ENCODE measurements around the gene LYAR. TPM values are rescaled to one million over a fixed set of nuclear protein-coding genes. Genes with fewer than 3 reads are reported as not detected.

Gene LYAR
- total RNA-seq, 2 experiments from 2014 or later, result 37.7 to 37.9 TPM

DNA sequence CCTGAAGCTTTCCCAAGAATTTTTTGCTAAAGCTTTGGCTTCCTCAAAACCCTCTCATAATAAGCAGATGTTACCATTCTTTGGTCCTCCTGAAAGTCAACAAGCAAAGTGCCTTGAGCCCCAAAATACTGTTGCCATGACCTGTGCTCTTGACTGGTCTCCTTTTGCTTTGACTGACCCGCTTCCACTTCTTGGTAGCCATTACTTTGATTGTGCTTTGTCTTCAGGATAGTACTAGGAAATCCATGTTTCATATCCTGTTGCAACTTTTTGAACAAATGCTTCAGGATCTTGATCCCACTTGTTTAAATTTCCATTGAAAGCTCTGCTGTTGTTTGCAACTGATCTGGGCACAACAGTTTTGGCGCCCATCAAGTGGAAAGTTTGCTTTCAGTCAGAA, 56.3 kb downstream of the LYAR start:
- ChIA-PET POLR2A (no interaction called here), CTCF (no interaction called here)
- peaks cover 22% of the 10 kb centered on the region for H3K36me3 Mint-ChIP-seq (ENCODE audit: low read depth)

DNA sequence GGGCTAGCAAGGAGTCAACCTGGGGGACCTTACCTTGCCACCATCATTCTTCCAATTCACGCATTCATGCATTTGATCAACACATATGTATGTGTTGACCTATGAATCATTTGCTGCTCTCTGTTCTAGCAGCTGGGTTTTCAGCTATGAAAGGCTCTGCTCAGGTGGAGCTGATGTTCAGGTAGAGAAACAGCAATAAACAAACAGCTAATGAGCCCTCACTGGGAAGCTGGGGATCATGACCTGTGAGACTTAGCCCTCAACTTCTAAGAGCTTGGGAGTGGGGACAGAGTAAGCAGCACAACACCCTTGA, 61.6 kb downstream of the LYAR start:
- CTCF ChIA-PET, result no interaction called here
- H3K4me3 Mint-ChIP-seq, result no peak overlapping the region
- no peak overlapping the region for H3K27ac Mint-ChIP-seq
- POLR2A ChIA-PET, result interaction anchor here (0.9 kb wide), 1 partner anchor 20 kb away, joined by 3 read pairs; the partner anchor contains the start of gene TMEM128
- ATAC-seq (no peak), DNase-seq (no peak)
- H3K4me1 Mint-ChIP-seq (ENCODE audit: low read depth), result peaks cover 3% of the 10 kb centered on the region
- no peaks in the 10 kb centered on the region for H3K9me3 Mint-ChIP-seq (ENCODE audit: insufficient read depth)
- peaks cover 6% of the 10 kb centered on the region for H3K36me3 Mint-ChIP-seq (ENCODE audit: low read depth)
- peaks cover 44% of the 10 kb centered on the region for H3K27me3 Mint-ChIP-seq (ENCODE audit: low read depth)

More for the DNA sequence above, 56.3 kb downstream of the LYAR start:
- ATAC-seq (no peak), DNase-seq (no peak)
- no peak overlapping the region for H3K4me3 Mint-ChIP-seq
- H3K4me1 Mint-ChIP-seq (ENCODE audit: low read depth), result no peaks in the 10 kb centered on the region
- H3K27me3 Mint-ChIP-seq (ENCODE audit: low read depth), result peaks cover 7% of the 10 kb centered on the region
- H3K27ac Mint-ChIP-seq, result no peak overlapping the region
- no peaks in the 10 kb centered on the region for H3K9me3 Mint-ChIP-seq (ENCODE audit: insufficient read depth)

DNA sequence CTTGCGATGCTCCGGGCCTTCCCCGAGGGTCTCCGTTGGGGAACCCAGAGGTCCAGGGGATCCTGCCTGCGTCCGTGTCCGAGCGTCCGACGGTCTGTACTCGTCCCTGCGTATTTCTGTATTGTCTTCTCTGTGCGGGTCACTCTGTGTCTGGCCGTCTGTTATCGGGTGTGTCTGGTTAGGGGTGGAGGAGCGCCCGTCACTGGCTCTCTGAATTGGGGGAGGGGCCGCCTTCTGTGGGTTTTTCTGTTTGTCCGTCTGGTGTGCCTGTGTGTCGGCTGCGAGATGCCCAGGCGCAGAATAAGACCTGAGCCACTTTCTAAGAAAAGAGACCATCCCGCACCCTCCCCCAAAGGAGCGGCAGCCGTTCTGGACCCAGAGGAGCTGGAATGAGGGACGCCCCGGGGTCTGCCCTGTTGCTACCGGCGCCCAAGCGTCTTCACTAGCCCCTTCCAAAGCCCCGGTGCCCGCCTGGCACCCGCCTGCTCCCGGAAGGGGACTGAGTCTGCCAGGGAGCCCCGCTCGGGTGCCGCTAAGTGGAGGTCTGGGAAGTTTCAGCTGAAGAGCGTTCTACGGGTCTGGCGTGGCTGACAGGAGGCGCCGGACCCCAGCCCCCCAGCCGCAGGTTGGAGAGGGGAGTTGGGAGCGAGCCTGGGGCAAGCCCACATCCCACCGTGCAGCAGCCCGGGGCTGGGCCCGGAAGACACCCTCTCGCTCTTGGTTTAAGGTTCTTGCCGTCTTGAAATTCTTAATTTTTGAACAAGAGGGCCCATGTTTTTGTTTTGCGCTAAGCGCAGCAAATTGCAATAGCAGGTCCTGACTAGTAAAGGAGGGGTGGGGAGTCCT, 62.2 kb downstream of the LYAR start:
- no peak overlapping the region for H3K27ac Mint-ChIP-seq
- H3K4me1 Mint-ChIP-seq (ENCODE audit: low read depth), result peaks cover 3% of the 10 kb centered on the region
- no peak for ATAC-seq
- DNase-seq, result no peak
- ChIA-PET POLR2A (interaction anchor here (0.9 kb wide), 1 partner anchor 20 kb away, joined by 3 read pairs; the partner anchor contains the start of gene TMEM128), CTCF (no interaction called here)
- peaks cover 6% of the 10 kb centered on the region for H3K36me3 Mint-ChIP-seq (ENCODE audit: low read depth)
- H3K9me3 Mint-ChIP-seq (ENCODE audit: insufficient read depth), result no peaks in the 10 kb centered on the region
- no peak overlapping the region for H3K4me3 Mint-ChIP-seq
- H3K27me3 Mint-ChIP-seq (ENCODE audit: low read depth), result peaks cover 48% of the 10 kb centered on the region

DNA sequence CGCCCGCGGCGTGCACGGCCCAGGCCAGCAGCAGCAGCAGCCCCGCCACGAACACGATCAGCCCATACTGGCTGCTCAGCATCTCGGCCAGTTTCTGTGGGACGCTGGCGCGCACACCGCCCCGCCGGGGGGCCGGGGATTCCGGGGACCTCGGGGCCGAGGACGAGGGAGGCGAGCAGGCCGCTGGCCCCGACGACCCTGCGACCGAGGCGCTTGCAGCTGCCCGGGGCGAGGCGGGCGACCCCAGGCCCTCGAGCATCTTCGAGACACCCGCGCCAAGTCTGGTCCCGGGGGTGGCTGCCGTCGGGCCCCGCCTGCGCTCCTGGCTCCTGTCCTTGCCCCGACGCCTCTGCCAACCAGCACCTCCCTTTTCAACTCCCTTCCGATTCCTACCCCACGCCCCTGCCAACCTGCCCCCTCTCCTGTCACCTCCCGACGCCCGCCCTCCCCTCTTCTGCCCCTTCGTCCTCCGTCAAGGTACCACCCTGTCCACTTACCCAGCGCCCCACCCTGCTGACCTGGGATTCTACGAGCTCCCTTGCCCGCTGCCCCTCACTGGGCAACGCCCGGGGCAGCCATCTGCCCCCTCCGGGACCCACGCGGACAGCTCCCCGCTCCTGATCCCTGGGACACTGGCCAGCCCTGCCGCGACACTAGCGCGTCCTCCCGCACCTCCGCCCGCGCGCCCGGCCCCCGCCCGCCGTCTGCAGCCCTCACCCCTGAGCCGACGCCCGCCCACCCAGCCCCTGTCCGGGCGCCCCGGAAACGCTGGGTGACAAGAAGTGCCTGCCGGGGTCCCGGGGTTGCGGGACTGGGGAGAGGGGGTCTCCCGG, 63.1 kb downstream of the LYAR start, which contains the start of gene OTOP1:
TSS of gene OTOP1 (minus strand) at position 324 of the 833 bp plus-strand sequence. CDS start at position 259, 65 bp downstream.
- CTCF ChIA-PET, result no interaction called here
- Mint-ChIP-seq H3K4me3 (no peak within 1 kb of the TSS), H3K4me1 (ENCODE audit: low read depth) (peaks cover 3% of the 10 kb centered on the region), H3K36me3 (ENCODE audit: low read depth) (peaks cover 6% of the 10 kb centered on the region), H3K9me3 (ENCODE audit: insufficient read depth) (no peaks in the 10 kb centered on the region), H3K27ac (no peak within 1 kb of the TSS), H3K27me3 (ENCODE audit: low read depth) (peaks cover 55% of the 10 kb centered on the region)
- POLR2A ChIA-PET, result no interaction called here
- DNase-seq, result no peak
- ATAC-seq, result no peak

DNA sequence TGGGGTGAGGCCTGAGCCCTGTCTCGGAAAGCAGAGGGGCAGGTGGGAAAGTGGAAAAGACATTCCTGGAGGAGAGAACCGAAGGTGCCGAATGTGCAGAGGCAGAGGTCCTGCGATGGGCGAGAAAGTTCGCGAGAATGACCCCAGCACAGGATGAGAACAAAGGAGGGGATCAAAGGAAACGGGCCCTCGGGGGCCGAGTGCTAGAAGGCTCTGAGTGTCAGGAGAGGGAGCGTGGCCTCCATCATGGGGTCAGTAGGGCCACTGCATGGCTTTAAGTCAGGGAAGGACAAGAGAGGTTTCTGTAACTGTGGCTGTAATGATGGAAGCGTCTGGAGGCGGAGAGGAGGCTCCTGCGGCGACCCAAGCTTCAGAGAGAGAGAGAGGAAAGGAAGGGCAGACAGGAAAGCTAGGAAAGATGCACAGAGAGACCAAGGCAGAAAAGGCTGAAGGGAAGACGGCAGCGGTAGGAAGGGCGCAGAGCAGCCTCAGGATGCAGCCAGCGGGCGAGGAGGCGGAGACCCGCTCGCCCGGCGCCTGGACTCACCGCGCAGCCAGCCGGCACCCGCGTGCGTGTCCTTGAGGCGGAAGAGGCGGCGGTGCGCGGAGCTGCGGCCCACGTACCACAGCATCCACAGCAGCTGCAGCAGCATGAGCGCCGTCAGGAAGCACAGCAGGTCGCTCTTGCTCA, 63.9 kb downstream of the LYAR start:
- ChIA-PET CTCF (no interaction called here), POLR2A (no interaction called here)
- peaks cover 3% of the 10 kb centered on the region for H3K4me1 Mint-ChIP-seq (ENCODE audit: low read depth)
- H3K27ac Mint-ChIP-seq, result no peak overlapping the region
- H3K27me3 Mint-ChIP-seq (ENCODE audit: low read depth), result peaks cover 57% of the 10 kb centered on the region
- no peak for ATAC-seq
- no peak for DNase-seq
- H3K9me3 Mint-ChIP-seq (ENCODE audit: insufficient read depth), result no peaks in the 10 kb centered on the region
- no peak overlapping the region for H3K4me3 Mint-ChIP-seq
- H3K36me3 Mint-ChIP-seq (ENCODE audit: low read depth), result peaks cover 6% of the 10 kb centered on the region

Other genes with a start within 250 kb of the LYAR start
- not detected for gene OTOP1, start 63.2 kb downstream of the LYAR start, total RNA-seq
- gene TMEM128, start 41.9 kb downstream of the LYAR start, total RNA-seq, result 10 to 100 TPM; 14.0 to 15.9 TPM
- gene ZBTB49, start 97 bp upstream of the LYAR start, total RNA-seq, result 1 to 10 TPM; 5.2 to 6.4 TPM
- 10 to 100 TPM; 15.8 to 17.8 TPM for gene NSG1, start 96.9 kb upstream of the LYAR start, total RNA-seq

Data from activated CD8-positive, alpha-beta T cell treated with anti-CD3 and anti-CD28 coated beads, Interleukin-2, amount 10 ng/mL, durations not matched to agents 7 days and 5 days (primary cell).